DLD1 (cell line): ENCODE results near the gene TBKBP1.
"Not testable (repeated sequence)": the region's sequence is repeated elsewhere in the genome, so short reads cannot be mapped to it uniquely, and the experiment has no call there.

Experiments
- in situ Hi-C: cut with HindIII; loops from 2 replicates; pipeline ENCODE4 v1.10.0; 2017; ENCODE audit warnings: low sequenced_read_pairs

Gene TBKBP1

DNA sequence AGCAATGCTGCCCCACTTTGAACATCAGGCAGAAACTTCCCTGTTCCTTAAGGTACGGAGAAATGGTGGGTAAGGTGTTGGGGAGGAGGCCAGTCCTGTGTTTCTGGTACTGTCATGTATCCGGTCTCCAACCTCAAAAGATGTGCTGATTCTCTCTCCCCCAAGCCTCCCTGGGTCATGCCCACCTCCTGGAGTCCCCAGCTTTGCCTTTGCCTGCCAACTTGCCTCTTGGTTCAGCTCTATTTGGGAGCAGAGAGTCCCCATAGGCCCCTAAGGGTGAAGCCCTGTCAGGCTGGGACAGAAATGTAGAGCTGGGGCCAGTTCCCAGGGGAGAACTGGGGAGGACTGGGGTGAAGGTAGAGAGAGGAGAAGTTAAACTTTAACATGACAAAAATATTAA is 37.4 kb downstream of the TBKBP1 start:
- in situ Hi-C loops, result no loop called here

DNA sequence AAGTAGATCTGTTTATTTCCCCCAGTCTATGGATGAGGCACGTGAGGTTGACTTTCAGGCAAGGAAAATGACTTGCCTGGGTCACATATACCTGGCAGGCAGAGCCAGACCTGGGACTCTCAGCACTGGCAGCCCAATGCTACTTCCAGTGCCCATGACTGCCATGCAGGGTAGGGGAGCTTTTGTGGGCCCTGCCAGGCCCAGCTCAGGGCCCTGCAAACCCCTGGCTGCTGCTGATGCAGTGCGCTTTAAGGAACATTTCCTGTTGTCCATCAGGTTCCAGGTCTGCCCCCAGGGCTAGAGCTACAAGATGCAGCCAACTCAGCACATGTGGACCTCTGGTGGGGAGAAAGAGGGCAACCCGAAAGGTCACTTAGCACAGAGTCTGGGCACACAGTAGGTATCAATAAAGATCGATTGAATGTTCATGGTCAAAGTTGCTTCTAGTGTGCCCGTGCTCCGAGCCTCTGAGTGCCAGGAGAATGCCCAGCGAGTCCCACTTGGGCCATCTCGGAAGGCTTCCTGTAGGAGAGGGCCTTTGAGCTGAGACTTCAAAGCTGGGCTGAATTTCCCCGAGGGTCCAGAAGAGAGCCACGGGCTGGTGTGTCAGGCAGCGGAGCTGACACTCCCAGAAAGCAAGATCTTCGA is 38.6 kb downstream of the TBKBP1 start:
- in situ Hi-C loops, result no loop called here

DNA sequence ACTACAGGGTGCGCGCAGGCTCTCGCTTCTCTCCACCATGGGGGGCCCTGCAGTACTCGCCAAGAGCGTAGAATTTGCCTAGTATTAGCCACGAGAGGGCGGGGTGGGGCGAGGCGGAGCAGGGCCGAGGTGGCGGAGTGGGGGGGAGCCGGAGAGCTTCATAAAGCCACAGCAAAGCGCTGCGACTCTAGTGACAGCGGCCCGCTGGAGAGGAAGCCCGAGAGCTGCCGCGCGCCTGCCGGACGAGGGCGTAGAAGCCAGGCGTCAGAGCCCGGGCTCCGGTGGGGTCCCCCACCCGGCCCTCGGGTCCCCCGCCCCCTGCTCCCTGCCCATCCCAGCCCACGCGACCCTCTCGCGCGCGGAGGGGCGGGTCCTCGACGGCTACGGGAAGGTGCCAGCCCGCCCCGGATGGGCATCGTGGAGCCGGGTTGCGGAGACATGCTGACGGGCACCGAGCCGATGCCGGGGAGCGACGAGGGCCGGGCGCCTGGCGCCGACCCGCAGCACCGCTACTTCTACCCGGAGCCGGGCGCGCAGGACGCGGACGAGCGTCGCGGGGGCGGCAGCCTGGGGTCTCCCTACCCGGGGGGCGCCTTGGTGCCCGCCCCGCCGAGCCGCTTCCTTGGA is 39.2 kb downstream of the TBKBP1 start, which contains the start of gene TBX21:
TSS of gene TBX21 (plus strand) at position 190 of the 627 bp plus-strand sequence. CDS start at position 409, 219 bp downstream.
- in situ Hi-C loops, result no loop called here

DNA sequence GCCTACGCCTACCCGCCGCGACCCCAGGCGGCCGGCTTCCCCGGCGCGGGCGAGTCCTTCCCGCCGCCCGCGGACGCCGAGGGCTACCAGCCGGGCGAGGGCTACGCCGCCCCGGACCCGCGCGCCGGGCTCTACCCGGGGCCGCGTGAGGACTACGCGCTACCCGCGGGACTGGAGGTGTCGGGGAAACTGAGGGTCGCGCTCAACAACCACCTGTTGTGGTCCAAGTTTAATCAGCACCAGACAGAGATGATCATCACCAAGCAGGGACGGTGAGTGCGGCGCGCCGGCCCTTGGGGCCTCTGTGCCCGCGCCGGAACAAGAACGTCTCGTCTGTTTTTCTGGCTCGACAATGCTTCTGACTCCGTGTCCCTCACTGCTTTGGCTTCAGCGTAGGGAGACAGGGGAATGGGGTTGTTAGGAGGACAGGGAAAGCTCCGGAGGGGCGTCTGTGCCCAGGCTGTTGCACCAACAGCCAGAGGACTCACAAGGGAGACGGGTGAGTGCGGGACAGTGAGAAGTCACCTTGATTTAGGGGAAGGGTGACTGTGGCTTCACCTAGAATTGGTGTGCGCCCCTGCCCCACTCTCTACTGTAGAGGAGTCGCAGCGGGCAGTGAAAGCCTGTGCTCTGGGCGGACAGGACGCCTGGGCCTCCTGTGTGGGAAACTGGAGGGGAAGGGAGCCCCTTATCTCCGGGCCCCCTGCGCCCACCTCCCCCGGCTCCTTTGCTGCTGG is 39.9 kb downstream of the TBKBP1 start:
- in situ Hi-C loops, result no loop called here

DNA sequence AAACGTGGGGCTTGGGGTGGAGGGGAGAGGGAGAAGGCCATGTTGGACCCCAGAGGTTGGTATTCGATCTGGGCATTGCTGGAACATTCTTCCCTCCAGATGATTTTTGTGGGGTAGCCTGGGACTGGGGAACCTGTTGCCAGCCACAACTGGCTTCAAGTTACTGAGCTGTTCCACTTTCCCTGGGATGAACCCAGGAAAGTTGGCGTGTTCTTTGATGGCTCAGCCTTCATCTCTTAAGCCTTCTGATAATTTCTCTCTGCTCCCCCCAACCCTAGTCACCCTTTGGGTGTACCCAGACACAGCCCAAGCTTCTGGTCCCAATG is 41.1 kb downstream of the TBKBP1 start:
- in situ Hi-C loops, result no loop called here

DNA sequence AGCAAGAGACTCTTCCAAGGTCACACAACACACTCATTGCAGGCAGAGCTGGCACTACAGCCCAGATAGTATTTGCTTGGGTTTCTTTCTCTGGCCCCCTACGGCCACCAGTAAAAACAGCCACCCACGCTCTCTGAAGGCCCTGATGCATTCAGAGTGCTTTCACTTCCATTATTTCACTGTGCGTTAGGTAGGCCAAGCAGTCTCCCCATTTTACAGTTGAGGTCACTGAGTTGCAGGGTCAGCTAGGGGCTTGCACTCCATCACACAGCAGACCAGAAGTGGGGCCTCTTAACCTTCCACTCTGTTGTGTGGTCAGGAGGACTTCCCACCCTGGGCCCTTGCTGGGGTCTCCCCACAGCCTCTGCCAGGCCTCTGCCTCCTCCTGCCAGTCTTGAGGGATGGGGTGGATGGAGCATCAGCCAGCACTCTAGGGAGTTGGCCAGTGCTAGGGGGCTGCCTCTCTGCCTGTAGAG is 41.6 kb downstream of the TBKBP1 start:
- in situ Hi-C loops, result no loop called here

DNA sequence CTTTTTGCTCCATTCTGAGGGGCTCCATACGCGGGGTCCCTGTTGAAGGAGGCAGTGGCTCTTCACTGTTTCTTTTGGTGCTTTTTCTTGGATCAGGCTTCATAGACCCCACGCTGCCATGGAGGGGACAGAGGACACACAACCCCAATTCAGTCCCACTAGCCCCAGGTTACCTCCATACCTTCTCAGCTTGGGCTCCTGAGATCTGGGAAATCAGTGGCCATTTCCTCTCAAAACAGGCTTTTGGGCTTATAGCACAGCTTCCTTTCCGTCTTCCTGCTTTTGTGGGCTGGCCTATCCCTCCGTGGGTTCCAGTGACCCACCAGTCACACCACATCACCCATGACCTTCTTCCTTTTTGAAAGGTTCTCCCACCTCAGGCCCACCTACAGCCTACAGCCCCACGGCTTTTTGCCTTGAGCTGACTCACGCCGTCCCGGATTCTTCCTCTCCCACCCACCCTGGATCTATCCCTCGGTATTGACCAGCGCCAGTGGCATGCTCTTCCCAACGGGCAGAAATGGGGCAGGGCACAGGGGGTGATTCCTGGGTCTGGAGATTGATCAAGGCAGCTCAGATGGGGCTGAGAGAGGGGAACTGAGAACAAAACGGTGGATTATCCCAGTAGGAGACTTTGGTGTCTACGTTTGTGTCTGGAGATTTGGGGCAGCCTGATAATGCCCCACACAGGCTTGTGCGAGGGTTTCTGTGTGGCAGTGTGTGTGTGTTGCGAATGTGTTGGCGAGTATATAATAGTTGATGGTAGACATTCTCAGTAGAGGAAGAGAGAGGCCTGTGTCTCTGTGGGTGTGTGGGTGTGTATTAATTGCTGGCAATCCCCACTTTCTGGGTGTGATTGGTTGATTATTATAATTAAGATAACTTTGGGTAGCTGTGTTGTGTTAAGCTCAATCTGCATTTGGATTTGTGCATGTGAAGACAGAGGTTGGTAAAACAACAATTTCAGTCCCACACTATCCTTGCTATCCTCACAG is 42.8 kb downstream of the TBKBP1 start:
- in situ Hi-C loops, result no loop called here

DNA sequence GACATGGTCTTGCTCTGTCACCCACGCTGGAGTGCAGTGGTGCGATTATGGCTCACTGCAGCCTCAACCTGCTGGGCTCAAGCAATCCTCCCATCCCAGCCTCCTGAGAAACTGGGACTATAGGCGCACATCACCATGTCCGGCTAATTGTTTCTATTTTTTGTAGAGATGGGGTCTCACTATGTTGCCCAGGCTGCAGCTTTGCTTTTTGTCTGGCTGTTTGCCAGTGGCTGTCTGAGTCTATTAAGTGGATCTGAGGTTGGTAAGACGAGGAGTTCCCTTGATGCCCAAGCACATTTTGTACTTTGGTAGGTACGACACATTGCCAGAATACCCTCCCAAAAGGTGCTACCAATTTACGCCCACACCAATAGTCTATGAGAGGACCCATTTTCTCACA is 44.2 kb downstream of the TBKBP1 start:
- in situ Hi-C loops, result no loop called here

DNA sequence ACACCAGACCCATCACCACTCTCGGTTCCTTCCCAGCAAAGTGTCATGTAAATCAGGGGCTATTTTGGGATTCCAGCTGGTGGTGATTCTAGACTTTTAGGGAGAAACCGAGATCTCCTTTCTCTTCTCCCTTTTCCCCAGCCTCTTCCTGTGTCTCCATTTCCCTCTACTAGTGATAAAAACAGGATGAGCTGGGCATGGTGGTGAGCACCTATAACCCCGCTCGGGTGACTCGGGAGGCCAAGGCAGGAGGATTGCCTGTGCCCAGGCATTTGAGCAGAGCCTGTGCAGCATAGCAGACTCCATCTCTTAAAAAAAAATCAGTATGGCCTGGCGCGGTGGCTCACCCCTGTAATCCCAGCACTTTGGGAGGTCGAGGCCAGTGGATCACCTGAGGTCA is 45.2 kb downstream of the TBKBP1 start:
- in situ Hi-C loops, result no loop called here

DNA sequence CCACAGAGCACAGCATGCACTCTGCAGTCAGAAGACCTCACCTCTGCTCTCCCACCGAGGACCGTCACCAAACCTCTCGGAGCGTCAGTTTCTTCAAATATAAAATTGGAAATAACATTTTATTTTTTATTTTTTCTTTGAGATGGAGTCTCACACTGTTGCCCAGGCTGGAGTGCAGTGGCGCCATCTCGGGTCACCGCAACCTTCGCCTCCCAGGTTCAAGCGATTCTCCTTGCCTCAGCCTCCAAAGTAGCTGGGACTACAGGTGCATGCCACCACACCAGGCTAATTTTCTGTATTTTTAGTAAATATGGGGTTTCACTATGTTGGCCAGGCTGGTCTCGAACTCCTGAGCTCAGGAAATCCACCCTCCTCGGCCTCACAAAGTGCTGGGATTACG is 46.0 kb downstream of the TBKBP1 start:
- in situ Hi-C loops, result not testable (repeated sequence)

DNA sequence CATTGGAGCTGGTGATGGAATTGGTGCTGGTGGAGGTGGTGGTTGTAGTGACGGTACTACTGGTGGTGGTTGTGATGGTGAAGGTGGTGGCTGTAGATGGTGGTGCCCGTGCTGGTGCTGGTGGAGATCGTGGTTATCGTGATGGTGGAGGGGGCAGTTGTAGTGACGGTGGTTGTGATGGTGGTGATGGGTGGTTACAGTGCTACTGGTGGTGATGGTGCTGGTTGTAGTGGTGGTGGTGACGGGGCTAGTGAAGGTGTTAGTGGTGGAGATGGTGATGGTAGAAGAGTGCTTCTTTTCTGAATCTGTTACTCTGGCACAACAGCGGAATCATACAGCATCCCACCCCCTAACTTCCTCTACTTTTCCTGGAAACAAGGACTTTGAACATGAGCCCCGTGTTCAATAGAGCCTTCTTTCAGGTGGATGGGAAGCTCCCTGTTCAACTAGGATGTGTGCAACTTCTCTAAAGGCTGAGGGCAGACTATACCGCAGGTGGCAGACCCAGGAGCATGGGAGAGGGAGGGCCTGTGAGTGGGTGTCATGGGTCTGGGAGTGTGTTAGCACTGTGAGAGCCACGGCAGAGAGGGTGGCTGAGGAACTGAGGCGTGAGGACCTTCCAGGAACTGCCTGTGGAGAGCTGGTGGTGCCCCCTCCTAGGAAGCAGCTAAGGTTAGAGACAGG is 47.3 kb downstream of the TBKBP1 start:
- in situ Hi-C loops, result no loop called here

DNA sequence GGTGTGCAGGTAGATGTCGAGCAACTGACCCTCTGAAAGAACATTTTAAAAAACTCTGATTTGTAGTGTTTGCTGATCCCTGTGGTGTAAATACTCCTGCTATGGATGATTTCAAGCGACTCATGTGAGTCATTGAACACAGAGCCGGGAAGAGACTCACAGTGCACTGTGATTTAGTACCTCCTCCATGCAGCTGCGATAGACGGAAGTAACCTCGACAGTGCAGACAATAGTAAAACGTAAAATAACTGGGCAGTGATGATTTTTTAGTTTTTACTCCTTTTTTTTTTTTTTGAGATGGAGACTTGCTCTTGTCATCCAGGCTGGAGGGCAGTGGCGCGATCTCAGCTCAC is 47.8 kb downstream of the TBKBP1 start:
- in situ Hi-C loops, result no loop called here

DNA sequence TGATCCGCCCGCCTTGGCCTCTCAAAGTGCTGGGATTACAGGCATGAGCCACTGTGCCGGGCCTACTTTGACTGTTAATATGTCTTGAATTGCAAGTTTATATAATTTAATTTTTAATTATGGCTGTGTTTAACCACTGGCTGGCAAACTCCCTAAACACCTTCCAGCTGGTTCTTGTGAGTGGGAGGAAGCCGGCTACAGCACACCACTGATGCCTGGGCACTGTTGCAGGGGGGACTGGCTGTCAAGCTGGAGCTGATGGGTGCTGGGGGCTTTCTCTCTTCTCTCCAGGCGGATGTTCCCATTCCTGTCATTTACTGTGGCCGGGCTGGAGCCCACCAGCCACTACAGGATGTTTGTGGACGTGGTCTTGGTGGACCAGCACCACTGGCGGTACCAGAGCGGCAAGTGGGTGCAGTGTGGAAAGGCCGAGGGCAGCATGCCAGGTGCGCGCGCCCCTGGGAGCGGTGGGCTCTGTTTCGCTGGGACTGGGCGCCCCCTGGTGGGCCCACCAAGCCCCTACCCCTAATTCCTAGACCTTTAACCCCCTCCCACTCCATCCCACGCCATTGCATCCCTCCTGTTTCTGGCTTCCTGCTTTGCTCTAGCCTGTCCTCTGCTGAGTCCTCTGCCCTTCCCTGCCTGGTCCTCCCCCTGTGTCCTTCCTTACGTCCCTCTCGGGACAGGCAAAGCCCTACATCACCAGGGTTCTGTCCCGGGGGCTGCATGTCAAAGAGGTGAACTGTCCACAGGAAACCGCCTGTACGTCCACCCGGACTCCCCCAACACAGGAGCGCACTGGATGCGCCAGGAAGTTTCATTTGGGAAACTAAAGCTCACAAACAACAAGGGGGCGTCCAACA is 48.6 kb downstream of the TBKBP1 start:
- in situ Hi-C loops, result no loop called here

DNA sequence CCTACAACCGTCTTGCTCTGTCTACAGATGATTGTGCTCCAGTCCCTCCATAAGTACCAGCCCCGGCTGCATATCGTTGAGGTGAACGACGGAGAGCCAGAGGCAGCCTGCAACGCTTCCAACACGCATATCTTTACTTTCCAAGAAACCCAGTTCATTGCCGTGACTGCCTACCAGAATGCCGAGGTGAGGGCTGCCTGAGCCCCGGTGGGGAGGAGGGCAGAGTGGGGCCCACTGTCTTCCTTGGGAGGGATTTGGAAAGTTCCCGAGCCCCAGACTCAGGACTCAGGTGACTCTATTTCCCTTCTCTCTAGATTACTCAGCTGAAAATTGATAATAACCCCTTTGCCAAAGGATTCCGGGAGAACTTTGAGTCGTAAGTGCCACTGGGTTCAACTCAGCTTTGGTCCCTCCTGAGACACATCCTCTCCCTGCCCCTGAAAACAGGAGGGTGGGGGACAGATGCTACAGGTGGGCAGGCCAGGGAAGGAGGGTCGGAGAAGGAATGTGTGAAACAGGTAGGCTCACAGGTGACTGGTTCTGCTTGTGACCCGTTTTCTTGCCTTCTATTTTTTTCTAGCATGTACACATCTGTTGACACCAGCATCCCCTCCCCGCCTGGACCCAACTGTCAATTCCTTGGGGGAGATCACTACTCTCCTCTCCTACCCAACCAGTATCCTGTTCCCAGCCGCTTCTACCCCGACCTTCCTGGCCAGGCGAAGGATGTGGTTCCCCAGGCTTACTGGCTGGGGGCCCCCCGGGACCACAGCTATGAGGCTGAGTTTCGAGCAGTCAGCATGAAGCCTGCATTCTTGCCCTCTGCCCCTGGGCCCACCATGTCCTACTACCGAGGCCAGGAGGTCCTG is 50.4 kb downstream of the TBKBP1 start:
- in situ Hi-C loops, result no loop called here

DNA sequence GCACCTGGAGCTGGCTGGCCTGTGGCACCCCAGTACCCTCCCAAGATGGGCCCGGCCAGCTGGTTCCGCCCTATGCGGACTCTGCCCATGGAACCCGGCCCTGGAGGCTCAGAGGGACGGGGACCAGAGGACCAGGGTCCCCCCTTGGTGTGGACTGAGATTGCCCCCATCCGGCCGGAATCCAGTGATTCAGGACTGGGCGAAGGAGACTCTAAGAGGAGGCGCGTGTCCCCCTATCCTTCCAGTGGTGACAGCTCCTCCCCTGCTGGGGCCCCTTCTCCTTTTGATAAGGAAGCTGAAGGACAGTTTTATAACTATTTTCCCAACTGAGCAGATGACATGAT is 51.0 kb downstream of the TBKBP1 start:
- in situ Hi-C loops, result no loop called here

DNA sequence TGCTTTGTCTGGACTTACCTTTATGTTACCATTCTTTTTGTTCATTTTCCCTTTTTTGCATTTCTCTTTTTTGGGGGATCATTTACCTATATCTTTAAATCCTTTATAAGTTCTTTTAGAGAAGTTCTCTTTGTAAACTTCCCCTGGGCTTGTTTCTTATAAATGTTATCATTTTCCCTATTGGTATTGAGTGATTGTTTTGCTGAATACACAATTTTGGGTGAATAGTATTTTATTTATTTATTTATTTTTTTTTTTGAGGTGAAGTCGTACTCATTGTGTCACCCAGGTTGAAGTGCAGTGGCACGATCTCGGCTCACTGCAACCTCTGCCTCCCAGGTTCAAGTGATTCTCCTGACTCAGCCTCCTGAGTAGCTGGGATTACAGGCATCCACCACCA is 57.5 kb downstream of the TBKBP1 start:
- in situ Hi-C loops, result no loop called here

DNA sequence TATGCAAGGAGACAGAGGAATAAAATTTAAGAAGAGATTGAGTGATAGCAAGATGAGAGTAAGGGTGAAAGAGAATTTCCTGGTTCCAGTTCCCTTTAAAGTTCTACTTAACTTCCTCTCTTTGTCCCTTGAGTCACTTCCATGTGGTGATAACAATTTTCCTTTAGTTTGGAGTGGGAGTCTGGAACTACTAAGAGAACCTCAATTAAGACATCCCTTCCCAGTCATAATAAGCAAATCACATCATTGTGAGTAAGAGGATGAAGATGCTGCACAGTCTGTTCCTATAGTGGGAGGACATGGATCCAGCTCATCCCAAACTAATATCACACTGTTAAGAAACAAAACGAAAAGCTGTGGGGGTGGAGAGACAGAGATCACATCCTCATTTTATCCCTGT is 63.4 kb downstream of the TBKBP1 start:
- in situ Hi-C loops, result no loop called here

DNA sequence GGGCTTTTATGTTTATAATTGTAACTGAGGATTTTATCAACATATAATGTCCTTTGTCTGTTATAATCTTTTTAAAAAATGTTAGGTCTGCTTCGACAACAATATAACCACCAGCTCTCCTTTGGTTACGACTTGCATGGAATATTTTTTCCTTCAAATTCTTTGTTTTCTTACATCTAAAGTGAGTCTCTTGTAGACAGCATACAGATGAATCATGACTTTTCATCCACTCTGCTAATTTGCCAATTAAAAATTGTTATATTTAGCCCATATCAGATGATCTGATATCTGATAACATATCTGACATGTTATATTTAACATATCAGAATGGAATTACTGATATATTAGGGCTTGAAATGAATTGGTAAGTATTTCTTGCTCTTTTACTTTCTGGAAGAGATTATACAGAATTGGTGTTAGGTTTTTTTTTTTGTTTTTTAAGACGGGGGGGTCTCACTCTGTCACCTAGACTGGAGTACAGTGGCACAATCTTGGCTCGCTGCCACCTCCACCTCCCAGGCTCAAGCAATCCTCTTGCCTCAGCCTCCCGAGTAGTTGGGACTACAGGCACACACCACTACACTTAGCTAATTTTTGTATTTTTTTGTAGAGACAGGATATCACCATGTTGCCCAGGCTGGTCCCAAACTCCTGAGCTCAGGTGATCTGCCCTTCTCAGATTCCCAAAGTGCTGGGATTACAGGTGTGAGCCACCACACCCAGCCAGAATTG is 66.6 kb downstream of the TBKBP1 start:
- in situ Hi-C loops, result no loop called here
